ENCODE data around the gene TPBGL.

- TF ChIP-seq POLR2A (IDR thresholded peaks at IDR 0.05) (no peak), CTCF (IDR thresholded peaks at IDR 0.05 in 4 of 5, conservative IDR thresholded peaks at IDR 0.05 in 1 of 5) (no peak)
These were observed 42.9 kb upstream of the TPBGL start for GRCh38 chr11:75197512-75198277.
